HL-60 (cell line): ENCODE measurements around the gene EDARADD.

Experiments
- CTCF ChIP-seq: IDR thresholded peaks from one replicate; pipeline ENCODE4 v1.5.1; 2011; ENCODE audit warnings: low read length, control low read depth, inconsistent platforms; ENCODE audit not compliant: insufficient read depth
- POLR2AphosphoS5 ChIP-seq: IDR thresholded peaks from 2 replicates; pipeline ENCODE4 v1.6.1; 2012; ENCODE audit warnings: low read depth

DNA sequence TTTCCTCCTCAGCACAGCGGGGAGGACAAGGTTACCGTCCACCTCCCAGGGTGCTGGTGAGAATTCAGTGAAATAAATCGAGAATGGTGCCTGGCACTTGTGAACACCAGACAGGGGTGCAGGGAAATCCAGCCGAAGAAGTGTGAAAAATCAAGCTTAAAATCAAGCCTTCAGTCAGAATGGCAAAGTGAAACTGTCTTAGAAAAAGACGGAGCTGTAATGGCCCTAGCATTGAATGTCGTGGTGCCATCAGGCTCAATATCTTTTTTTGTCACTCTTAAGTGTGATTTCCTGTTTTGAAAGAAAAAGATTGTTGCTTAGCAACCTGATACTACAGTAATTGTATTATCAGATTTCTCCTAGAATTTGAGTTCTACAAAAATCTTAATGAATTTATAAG lies 22.1 kb downstream of the EDARADD start:
- TF ChIP-seq CTCF (no peak), POLR2AphosphoS5 (no peak)
